NCI-H69 (cell line): ENCODE results near the gene ESYT2.

Source experiments
- DNase-seq: peaks from one replicate; lab custom pipeline; 2025; lab: John Stamatoyannopoulos, UW

Gene ESYT2

DNA sequence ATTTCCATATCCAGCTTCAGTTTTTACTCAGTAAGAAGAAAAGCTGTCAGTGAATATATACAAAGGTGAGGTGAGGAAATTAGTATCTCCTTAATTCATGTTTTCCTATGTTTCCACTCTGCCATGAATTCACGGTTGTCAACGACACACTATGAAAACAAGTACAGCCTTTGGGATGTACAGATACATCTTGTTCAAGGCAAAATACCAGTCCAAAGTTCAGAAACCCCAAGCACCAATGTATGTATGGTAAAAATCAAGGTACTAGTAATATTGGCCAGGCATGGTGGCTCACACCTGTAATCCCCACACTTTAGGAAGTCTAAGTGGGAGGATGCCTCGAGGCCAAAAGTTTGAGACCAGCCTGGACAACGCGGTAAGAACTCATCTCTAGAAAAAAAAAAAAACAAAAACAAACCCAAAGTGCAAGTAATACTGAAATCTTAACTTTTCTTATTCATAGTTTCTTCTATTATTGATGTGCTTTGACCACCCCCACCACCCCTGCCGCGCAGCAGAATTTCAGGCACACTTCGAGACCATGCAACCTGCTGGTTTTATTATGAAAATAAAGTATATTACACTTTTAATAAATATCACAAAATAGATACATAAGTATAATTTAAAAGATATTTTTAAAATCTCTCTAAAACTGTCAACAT, 3.5 kb downstream of the ESYT2 start:
- no peak for DNase-seq

- no peak for DNase-seq
Observed at GRCh38 chr7:158824028-158824427, 5.3 kb downstream of the ESYT2 start.

- DNase-seq = peak; percentile 19
Observed at GRCh38 chr7:158821171-158822031, 7.9 kb downstream of the ESYT2 start.

GRCh38 chr7:158820656-158821055, 8.7 kb downstream of the ESYT2 start:
- DNase-seq = no peak

DNA sequence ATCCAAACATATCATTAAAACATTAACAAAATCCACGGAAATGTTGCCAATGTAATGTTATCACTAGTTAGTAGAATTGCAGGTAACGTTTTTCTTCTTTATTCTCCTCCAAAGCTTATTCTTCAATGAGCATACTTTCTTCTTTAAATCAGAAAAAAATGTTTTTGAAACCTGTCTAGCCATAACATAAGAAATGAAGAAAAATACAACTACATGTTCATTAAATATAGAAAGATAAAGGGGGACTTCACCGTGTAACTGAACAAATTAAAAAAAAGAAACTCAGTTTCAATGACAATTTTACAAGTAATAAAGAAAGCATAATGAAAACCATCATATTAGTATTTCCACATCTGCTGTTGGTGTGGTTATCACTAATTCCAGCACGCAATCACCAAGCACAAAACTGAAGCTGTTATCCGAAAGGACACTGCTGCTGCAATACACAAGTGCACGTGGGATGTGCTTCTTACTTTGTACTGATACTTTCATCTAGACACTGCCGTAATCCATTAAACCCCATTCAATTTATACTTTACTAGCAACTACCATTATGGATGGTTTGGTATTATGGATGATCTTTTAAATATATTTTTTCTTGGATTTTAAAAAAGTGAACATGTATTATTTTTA, 9.6 kb downstream of the ESYT2 start:
- no peak for DNase-seq

- DNase-seq = peak; percentile 73
Observed at GRCh38 chr7:158818325-158819213, 10.7 kb downstream of the ESYT2 start.

DNA sequence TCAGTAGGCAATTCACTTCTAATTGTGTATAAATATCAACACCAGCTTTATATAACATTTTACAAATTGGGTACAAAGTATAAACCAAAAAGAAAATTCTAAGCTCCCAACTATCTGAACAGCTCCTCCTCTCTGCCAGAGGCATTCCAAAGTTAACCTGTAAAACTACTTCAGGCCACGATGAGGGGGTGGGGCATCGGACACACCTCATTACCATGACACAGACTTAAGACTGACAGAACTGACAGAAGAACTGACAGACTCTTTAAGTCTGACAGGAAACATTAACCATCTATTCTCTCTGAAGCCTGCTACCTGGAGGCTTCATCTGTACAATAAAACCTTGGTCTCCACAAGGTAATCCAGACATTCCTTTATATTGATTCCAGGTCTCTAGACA, 12.3 kb downstream of the ESYT2 start:
- DNase-seq = no peak

- no peak for DNase-seq
Observed at GRCh38 chr7:158816271-158816670, 13.0 kb downstream of the ESYT2 start.

DNA sequence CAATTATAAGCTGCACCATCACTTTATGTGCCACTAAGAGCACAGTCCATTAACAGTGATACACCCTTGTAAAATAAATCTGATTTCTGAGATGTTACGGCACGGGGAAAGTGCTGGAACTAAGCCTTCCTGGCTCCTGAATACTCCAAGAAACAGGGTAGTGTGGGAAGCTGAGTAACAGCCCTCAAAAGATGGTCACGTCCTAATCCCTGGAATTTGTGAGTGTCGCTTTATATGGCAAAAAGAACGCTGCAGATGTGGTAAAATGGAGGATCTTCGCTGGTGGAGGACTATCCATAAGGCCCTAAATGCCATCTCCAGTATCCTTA, 13.5 kb downstream of the ESYT2 start:
- no peak for DNase-seq

- peak; percentile 20 for DNase-seq
Observed at GRCh38 chr7:158815083-158815799, 14.1 kb downstream of the ESYT2 start.

DNA sequence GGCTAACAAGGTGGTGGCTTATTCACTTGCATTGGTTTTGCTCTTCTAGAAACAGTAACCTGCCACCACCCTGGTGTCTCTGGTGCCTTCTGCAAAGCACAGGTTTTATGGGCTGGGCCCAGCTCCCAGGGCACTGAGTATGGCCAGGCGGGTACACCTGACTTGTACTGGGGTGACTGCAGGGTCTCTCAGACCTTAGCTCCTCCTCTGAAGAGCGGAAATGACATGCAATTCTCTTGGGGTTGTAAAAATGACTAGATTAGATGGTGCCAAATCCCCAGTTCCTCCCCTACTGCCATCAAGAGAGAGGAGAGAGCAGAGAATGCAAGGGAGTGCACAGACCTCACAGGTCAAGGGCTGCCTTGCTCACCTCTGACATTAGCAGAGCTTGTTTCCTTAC, 14.7 kb downstream of the ESYT2 start:
- DNase-seq = no peak

- no peak for DNase-seq
Observed at GRCh38 chr7:158812684-158813083, 16.6 kb downstream of the ESYT2 start.

DNA sequence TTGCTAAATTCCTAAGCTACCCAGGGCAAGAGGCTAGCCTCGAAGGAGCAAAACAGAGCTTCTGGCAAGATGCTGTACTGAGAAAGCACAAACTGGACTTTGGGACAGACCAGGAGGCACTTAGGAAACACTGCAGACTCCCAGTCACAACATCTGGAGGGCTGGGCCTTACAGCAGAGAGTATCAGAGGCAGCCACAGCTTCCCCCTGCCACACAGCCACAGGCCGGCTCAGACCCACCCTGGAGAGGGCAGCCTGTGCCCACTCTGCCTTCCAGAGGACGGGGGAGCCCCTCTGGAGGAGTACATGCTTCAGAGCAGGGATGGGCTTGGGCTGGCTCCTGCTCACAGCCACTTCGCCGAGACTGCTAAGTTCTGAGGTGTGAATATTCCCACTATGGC, 17.4 kb downstream of the ESYT2 start:
- DNase-seq = no peak

GRCh38 chr7:158811461-158811860, 17.8 kb downstream of the ESYT2 start:
- DNase-seq = no peak

DNA sequence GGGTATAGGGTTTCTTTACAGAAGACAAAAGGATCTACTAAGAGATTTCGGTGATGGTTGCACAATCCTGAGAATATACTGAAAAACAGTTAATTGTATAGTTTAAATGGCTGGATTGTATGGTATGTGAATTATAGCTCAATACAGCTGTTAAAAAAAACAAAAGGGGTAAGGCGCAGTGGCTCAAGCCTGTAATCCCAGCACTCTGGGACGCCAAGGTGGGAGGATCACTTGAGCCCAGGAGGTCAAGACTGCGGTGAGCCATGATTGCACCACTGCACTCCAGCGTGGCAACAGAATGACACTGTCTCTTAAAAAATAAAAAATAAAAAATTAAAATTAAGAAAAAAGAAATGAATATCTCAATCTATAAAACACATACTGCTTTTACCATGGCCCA, 18.5 kb downstream of the ESYT2 start:
- peak; percentile 22 for DNase-seq

GRCh38 chr7:158809596-158809995, 19.7 kb downstream of the ESYT2 start:
- DNase-seq = no peak

DNA sequence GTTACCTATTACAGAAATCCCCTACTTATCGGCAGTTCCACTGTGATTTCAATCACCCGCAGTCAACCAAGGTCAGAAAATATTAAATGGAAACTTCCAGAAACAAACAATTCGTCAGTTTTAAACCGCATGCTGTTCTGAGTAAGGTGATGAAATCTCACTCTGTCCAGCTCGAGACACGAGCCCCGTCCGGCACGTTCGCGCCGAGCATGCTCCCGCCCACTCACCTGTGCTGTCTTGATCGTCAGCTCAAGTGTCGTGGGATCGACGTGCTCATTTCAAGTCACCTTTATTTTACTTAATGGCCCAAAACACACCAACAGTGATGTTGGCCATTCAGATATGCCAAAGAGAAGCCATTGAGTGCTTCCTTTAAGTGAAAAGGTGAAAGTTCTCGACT, 21.2 kb downstream of the ESYT2 start:
- DNase-seq = no peak

GRCh38 chr7:158805937-158806336, 23.4 kb downstream of the ESYT2 start:
- DNase-seq = peak; percentile 27

GRCh38 chr7:158805414-158805813, 23.9 kb downstream of the ESYT2 start:
- DNase-seq = peak; percentile 53

- DNase-seq = no peak
Observed at GRCh38 chr7:158804335-158804734, 25.0 kb downstream of the ESYT2 start.

GRCh38 chr7:158803367-158803969, 25.8 kb downstream of the ESYT2 start:
- DNase-seq = no peak
